ENCODE results near the gene SPINK5.

The SPINK5 gene

GRCh38 chr5:148176480-148176879 lies 112.7 kb downstream of the SPINK5 start:
- no peak for DNase-seq (ENCODE audit: low read depth in 1 of 2, low spot score in 1 of 2)

- DNase-seq (ENCODE audit: low read depth in 1 of 2, low spot score in 1 of 2), result no peak
These were observed 113.4 kb downstream of the SPINK5 start for GRCh38 chr5:148177207-148177606.

GRCh38 chr5:148179234-148179824 lies 115.5 kb downstream of the SPINK5 start:
- DNase-seq (ENCODE audit: low read depth in 1 of 2, low spot score in 1 of 2), result no peak

GRCh38 chr5:148186248-148187003 lies 122.6 kb downstream of the SPINK5 start:
- DNase-seq (ENCODE audit: low read depth in 1 of 2, low spot score in 1 of 2), result no peak

All from activated T-helper 1 cell treated with anti-CD3 and anti-CD28 coated beads, Interleukin-2, amount 50 U/mL, for 16 hours (primary cell).